Muscle layer of colon (tissue), 2 donors: Measurements from ENCODE around the gene STX19.
"Not testable (repeated sequence)": the region's sequence is repeated elsewhere in the genome, so short reads cannot be mapped to it uniquely, and the experiment has no call there.

ENCODE experiments used
- H3K27ac ChIP-seq: one replicate; pipeline ENCODE4 v1.7.0; 2013; ENCODE audit warnings: low read depth, mild to moderate bottlenecking, low read length, moderate library complexity
- H3K27me3 ChIP-seq, 2 donors: one replicate each; pipeline ENCODE4 v1.7.0; 2013; ENCODE audit warnings: low read length in 2 of 2, mild to moderate bottlenecking in 2 of 2; ENCODE audit not compliant: insufficient read depth in 2 of 2, control insufficient read depth in 1 of 2
- H3K36me3 ChIP-seq: one replicate; pipeline ENCODE4 v1.7.0; 2013; ENCODE audit warnings: mild to moderate bottlenecking, low read length; ENCODE audit not compliant: insufficient read depth
- H3K4me1 ChIP-seq: one replicate; pipeline ENCODE4 v1.7.0; 2013; ENCODE audit warnings: mild to moderate bottlenecking, low read length; ENCODE audit not compliant: insufficient read depth
- H3K4me3 ChIP-seq, 2 donors: one replicate each; pipeline ENCODE4 v1.7.0; 2013; ENCODE audit warnings: low read length in 2 of 2, low read depth in 1 of 2, mild to moderate bottlenecking in 1 of 2, moderate library complexity in 1 of 2
- H3K9ac ChIP-seq: one replicate; pipeline ENCODE4 v1.7.0; 2013; ENCODE audit warnings: low read length
- H3K9me3 ChIP-seq: one replicate; pipeline ENCODE4 v1.7.0; 2013; ENCODE audit warnings: mild to moderate bottlenecking, low read length
- donor health status: abdominal sarcoma.
- donor health status: Adenocarcinoma of cecum.

Gene STX19

GRCh38 chr3:93965106-93965505, 63.3 kb downstream of the STX19 start:
- not testable (repeated sequence) for H3K36me3 ChIP-seq, H3K4me1 ChIP-seq, H3K4me3 ChIP-seq, H3K27ac ChIP-seq, H3K27me3 ChIP-seq, H3K9me3 ChIP-seq, H3K9ac ChIP-seq
